ENCODE measurements around the gene CLEC6A.

CLEC6A gene

GRCh38 chr12:8453796-8454195, 2.0 kb upstream of the CLEC6A start:
- no peak overlapping the region for H2AFZ ChIP-seq
- TF ChIP-seq CTCF (IDR thresholded peaks at IDR 0.05) = no peak
- no peak overlapping the region for H3K9ac ChIP-seq
- H3K36me3 ChIP-seq (ENCODE audit: control insufficient read depth, insufficient read depth, low read length) = no peaks in the 10 kb centered on the region
- no peak overlapping the region for H3K4me3 ChIP-seq (ENCODE audit: low read depth, low read length)
- H3K27ac ChIP-seq = no peak overlapping the region
- no peaks in the 10 kb centered on the region for H3K4me1 ChIP-seq
- no peaks in the 10 kb centered on the region for H3K9me3 ChIP-seq (ENCODE audit: control insufficient read depth, low read length)
- H3K27me3 ChIP-seq (ENCODE audit: control insufficient read depth, insufficient read depth, low read length) = no peaks in the 10 kb centered on the region
- H3K79me2 ChIP-seq = no peaks in the 10 kb centered on the region
- H3K4me2 ChIP-seq (ENCODE audit: low read length) = no peak overlapping the region

- Histone ChIP-seq H3K9me3 (ENCODE audit: control insufficient read depth, low read length) (no peaks in the 10 kb centered on the region), H3K4me3 (ENCODE audit: low read depth, low read length) (no peak overlapping the region), H3K4me2 (ENCODE audit: low read length) (no peak overlapping the region), H3K9ac (no peak overlapping the region), H3K27ac (no peak overlapping the region), H3K79me2 (no peaks in the 10 kb centered on the region), H3K27me3 (ENCODE audit: control insufficient read depth, insufficient read depth, low read length) (no peaks in the 10 kb centered on the region), H2AFZ (no peak overlapping the region), H3K36me3 (ENCODE audit: control insufficient read depth, insufficient read depth, low read length) (no peaks in the 10 kb centered on the region), H3K4me1 (no peaks in the 10 kb centered on the region)
- TF ChIP-seq CTCF (IDR thresholded peaks at IDR 0.05) = no peak
These were observed 491 bp upstream of the CLEC6A start for GRCh38 chr12:8455271-8455670.

GRCh38 chr12:8461426-8461825, 5.7 kb downstream of the CLEC6A start:
- H3K9ac ChIP-seq = no peak overlapping the region
- H3K4me1 ChIP-seq = no peaks in the 10 kb centered on the region
- no peak overlapping the region for H3K27ac ChIP-seq
- H3K79me2 ChIP-seq = no peaks in the 10 kb centered on the region
- H3K9me3 ChIP-seq (ENCODE audit: control insufficient read depth, low read length) = no peaks in the 10 kb centered on the region
- no peaks in the 10 kb centered on the region for H3K36me3 ChIP-seq (ENCODE audit: control insufficient read depth, insufficient read depth, low read length)
- H3K4me2 ChIP-seq (ENCODE audit: low read length) = no peak overlapping the region
- no peak overlapping the region for H3K4me3 ChIP-seq (ENCODE audit: low read depth, low read length)
- no peak for TF ChIP-seq CTCF (IDR thresholded peaks at IDR 0.05)
- H3K27me3 ChIP-seq (ENCODE audit: control insufficient read depth, insufficient read depth, low read length) = no peaks in the 10 kb centered on the region
- no peak overlapping the region for H2AFZ ChIP-seq

- no peak for TF ChIP-seq CTCF (IDR thresholded peaks at IDR 0.05)
- Histone ChIP-seq H3K27ac (no peak overlapping the region), H3K9me3 (ENCODE audit: control insufficient read depth, low read length) (no peaks in the 10 kb centered on the region), H3K79me2 (no peaks in the 10 kb centered on the region), H3K27me3 (ENCODE audit: control insufficient read depth, insufficient read depth, low read length) (no peaks in the 10 kb centered on the region), H3K36me3 (ENCODE audit: control insufficient read depth, insufficient read depth, low read length) (no peaks in the 10 kb centered on the region), H2AFZ (no peak overlapping the region), H3K9ac (no peak overlapping the region), H3K4me1 (no peaks in the 10 kb centered on the region), H3K4me2 (ENCODE audit: low read length) (no peak overlapping the region), H3K4me3 (ENCODE audit: low read depth, low read length) (no peak overlapping the region)
These were observed 9.7 kb downstream of the CLEC6A start for GRCh38 chr12:8465301-8465996.

- Histone ChIP-seq H3K4me2 (ENCODE audit: low read length) (no peak overlapping the region), H3K27me3 (ENCODE audit: control insufficient read depth, insufficient read depth, low read length) (no peaks in the 10 kb centered on the region), H3K27ac (no peak overlapping the region), H3K4me3 (ENCODE audit: low read depth, low read length) (no peak overlapping the region), H3K4me1 (no peaks in the 10 kb centered on the region), H3K79me2 (no peaks in the 10 kb centered on the region), H3K9me3 (ENCODE audit: control insufficient read depth, low read length) (no peaks in the 10 kb centered on the region), H2AFZ (no peak overlapping the region), H3K36me3 (ENCODE audit: control insufficient read depth, insufficient read depth, low read length) (no peaks in the 10 kb centered on the region), H3K9ac (no peak overlapping the region)
- no peak for TF ChIP-seq CTCF (IDR thresholded peaks at IDR 0.05)
These were observed 10.5 kb downstream of the CLEC6A start for GRCh38 chr12:8466241-8466640.
